Measurements from ENCODE around the gene CRKL. TPM values are rescaled to one million over a fixed set of nuclear protein-coding genes. Genes with fewer than 3 reads are reported as not detected.
"Not testable (repeated sequence)": the region's sequence is repeated elsewhere in the genome, so short reads cannot be mapped to it uniquely, and the experiment has no call there.

Gene CRKL
- total RNA-seq, 1 experiment from 2014 or later, result 87.7 TPM

GRCh38 chr22:20970939-20971657 lies 53.9 kb downstream of the CRKL start:
- intact Hi-C loops (cut with micrococcal nuclease), result no loop called here
- H3K9me3 ChIP-seq (ENCODE audit: control insufficient read depth in 1 of 2, insufficient read depth in 1 of 2, low read depth in 1 of 2, low read length in 2 of 2), result no peaks in the 10 kb centered on the region
- H3K36me3 ChIP-seq (ENCODE audit: control insufficient read depth in 1 of 2, insufficient read depth in 2 of 2, low read length in 2 of 2), result no peaks in the 10 kb centered on the region
- H2AFZ ChIP-seq (ENCODE audit: low read depth, low read length, poor library complexity, severe bottlenecking), result no peak overlapping the region
- TF ChIP-seq POLR2A (IDR thresholded peaks at IDR 0.05; ENCODE audit: borderline replicate concordance, extremely low read depth, insufficient read depth, insufficient read length) (no peak), EZH2phosphoT487 (IDR thresholded peaks at IDR 0.05; ENCODE audit: borderline replicate concordance) (no peak), YY1 (IDR thresholded peaks at IDR 0.05; ENCODE audit: extremely low read depth, insufficient replicate concordance, low read depth, low read length) (no peak), ZBTB33 (IDR thresholded peaks at IDR 0.05; ENCODE audit: extremely low read depth, insufficient replicate concordance, low read length) (no peak)
- CTCF ChIA-PET, result interaction anchor here (1.3 kb wide), 1 partner anchor 11 kb away, joined by 4 read pairs; the partner anchor contains the start of gene LZTR1
- no peaks in the 10 kb centered on the region for H4K20me1 ChIP-seq (ENCODE audit: insufficient read depth)
- H3K79me2 ChIP-seq (ENCODE audit: insufficient read depth, low read length), result no peaks in the 10 kb centered on the region
- ATAC-seq (no peak), DNase-seq (ENCODE audit: low read depth, low spot score) (no peak)
- peaks cover 0 to 4% of the 10 kb centered on the region in 2 experiments; a peak in 1 of 4 replicates for H3K4me1 ChIP-seq (ENCODE audit: control insufficient read depth in 1 of 2, insufficient read depth in 2 of 2, low read length in 2 of 2)
- H3K4me3 ChIP-seq (replicated peaks in 1 of 2; ENCODE audit: low read depth in 1 of 2, low read length in 2 of 2), result no peak overlapping the region
- H3K27ac ChIP-seq (ENCODE audit: low read depth, low read length), result no peak overlapping the region
- POLR2A ChIA-PET, result interaction anchor here (2.4 to 3.8 kb wide), 2 partner anchors 11 to 14 kb away, joined by 9 read pairs; partner anchors contain the start of gene LZTR1
- no TSS peak for BruUV-seq (replicated peaks)
- no peaks in the 10 kb centered on the region for H3K9me2 ChIP-seq (ENCODE audit: insufficient read depth)
- H3K4me2 ChIP-seq (ENCODE audit: low read length), result no peak overlapping the region
- RAD21 ChIA-PET (ENCODE audit: low non-redundant PET in 1 of 2, low total read pairs in 2 of 2, uncharacterized antibody in 2 of 2, unreplicated experiment in 2 of 2), result no interaction called here
- H3K9ac ChIP-seq (ENCODE audit: low read length), result no peak overlapping the region
- H3K27me3 ChIP-seq (ENCODE audit: insufficient read depth, low read length), result no peaks in the 10 kb centered on the region

GRCh38 chr22:20972014-20972694 lies 54.9 kb downstream of the CRKL start:
- RAD21 ChIA-PET (ENCODE audit: low non-redundant PET in 1 of 2, low total read pairs in 2 of 2, uncharacterized antibody in 2 of 2, unreplicated experiment in 2 of 2); DNase-seq (ENCODE audit: low read depth, low spot score); ATAC-seq: not testable (repeated sequence)

More at GRCh38 chr22:20972014-20972694, 54.9 kb downstream of the CRKL start:
- POLR2A ChIA-PET, result interaction anchor here (2.4 kb wide), 1 partner anchor 15 kb away, joined by 9 read pairs; no protein-coding TSS in a partner anchor
- H3K4me1 ChIP-seq (ENCODE audit: control insufficient read depth in 1 of 2, insufficient read depth in 2 of 2, low read length in 2 of 2); intact Hi-C loops (cut with micrococcal nuclease); H2AFZ ChIP-seq (ENCODE audit: low read depth, low read length, poor library complexity, severe bottlenecking); H3K4me3 ChIP-seq (replicated peaks in 1 of 2; ENCODE audit: low read depth in 1 of 2, low read length in 2 of 2); H3K9ac ChIP-seq (ENCODE audit: low read length); H3K9me2 ChIP-seq (ENCODE audit: insufficient read depth); H3K36me3 ChIP-seq (ENCODE audit: control insufficient read depth in 1 of 2, insufficient read depth in 2 of 2, low read length in 2 of 2); H3K79me2 ChIP-seq (ENCODE audit: insufficient read depth, low read length); H3K27me3 ChIP-seq (ENCODE audit: insufficient read depth, low read length); H3K9me3 ChIP-seq (ENCODE audit: control insufficient read depth in 1 of 2, insufficient read depth in 1 of 2, low read depth in 1 of 2, low read length in 2 of 2); H3K4me2 ChIP-seq (ENCODE audit: low read length); H4K20me1 ChIP-seq (ENCODE audit: insufficient read depth); H3K27ac ChIP-seq (ENCODE audit: low read depth, low read length); BruUV-seq (replicated peaks): not testable (repeated sequence)
- CTCF ChIA-PET, result interaction anchor here (0.9 to 1.3 kb wide), 2 partner anchors 10 kb away, joined by 4 read pairs; partner anchors contain the start of gene LZTR1

All from HCT116 (cell line).